Suprapubic skin (tissue), 4 donors: ENCODE data around the gene CRYBG1.

Source experiments
- CTCF ChIP-seq, 2 donors: fragments of 200-600 bp in 1 of 2; fragments of 450-650 bp in 1 of 2; sonication (generic) in 1 of 2; IDR thresholded peaks; one replicate each; pipeline ENCODE4 v1.5.1; 2016 to 2019; ENCODE audit warnings: antibody characterized with exemption in 2 of 2, mild to moderate bottlenecking in 1 of 2, moderate library complexity in 1 of 2
- EP300 ChIP-seq: sonication (generic); formaldehyde crosslinking; IDR thresholded peaks from one replicate; pipeline ENCODE4 v1.6.1; 2017; ENCODE audit warnings: antibody characterized with exemption
- POLR2A ChIP-seq, 2 donors: fragments of 450-650 bp; IDR thresholded peaks; one replicate each; pipeline ENCODE4 v1.6.1; 2017; ENCODE audit warnings: antibody characterized with exemption in 2 of 2, mild to moderate bottlenecking in 2 of 2, moderate library complexity in 2 of 2
- POLR2AphosphoS5 ChIP-seq, 3 donors: sonication (generic); formaldehyde crosslinking; IDR thresholded peaks; one replicate each; pipeline ENCODE4 v1.6.1; 2017; ENCODE audit warnings: antibody characterized with exemption in 3 of 3

- no peak for TF ChIP-seq CTCF (IDR thresholded peaks at IDR 0.05)
- no peak for TF ChIP-seq POLR2A (IDR thresholded peaks at IDR 0.05)
- TF ChIP-seq POLR2AphosphoS5 (IDR thresholded peaks at IDR 0.05): no peak
- TF ChIP-seq EP300: no peak
Measured at GRCh38 chr6:106460481-106460880, 100.0 kb downstream of the CRYBG1 start.
